Hepatocyte (in vitro differentiated cells): ENCODE measurements around the gene DRAXIN. TPM values are rescaled to one million over a fixed set of nuclear protein-coding genes. Genes with fewer than 3 reads are reported as not detected.

ENCODE experiments used
- DNase-seq: peaks from one replicate; pipeline ENCODE4 v3.0.0-alpha.2; 2016; ENCODE audit warnings: low spot score
- H2AFZ ChIP-seq: fragments of 200-600 bp; sonication (generic); 2 replicates; pipeline ENCODE4 v1.6.0; 2016; ENCODE audit warnings: antibody characterized with exemption, mild to moderate bottlenecking
- H3K27ac ChIP-seq: fragments of 200-600 bp; sonication (generic); 2 replicates; pipeline ENCODE4 v1.5.1; 2016; ENCODE audit warnings: mild to moderate bottlenecking
- H3K27me3 ChIP-seq: fragments of 200-600 bp; sonication (generic); 2 replicates; pipeline ENCODE4 v1.6.1; 2016
- H3K36me3 ChIP-seq: fragments of 200-600 bp; sonication (generic); replicated peaks from 2 replicates; pipeline ENCODE4 v1.5.1; 2016; ENCODE audit warnings: low read depth; ENCODE audit not compliant: insufficient read depth
- H3K4me1 ChIP-seq: fragments of 200-600 bp; sonication (generic); 2 replicates; pipeline ENCODE4 v1.5.1; 2016; ENCODE audit warnings: mild to moderate bottlenecking, moderate library complexity; ENCODE audit not compliant: insufficient read depth
- H3K4me2 ChIP-seq: fragments of 200-600 bp; sonication (generic); 2 replicates; pipeline ENCODE4 v1.6.0; 2016
- H3K4me3 ChIP-seq: fragments of 200-600 bp; sonication (generic); 2 replicates; pipeline ENCODE4 v1.5.1; 2016; ENCODE audit warnings: mild to moderate bottlenecking
- H3K79me2 ChIP-seq: fragments of 200-600 bp; sonication (generic); 2 replicates; pipeline ENCODE4 v1.6.0; 2017; ENCODE audit warnings: mild to moderate bottlenecking
- H3K9me2 ChIP-seq: fragments of 200-600 bp; sonication (generic); replicated peaks from 2 replicates; pipeline ENCODE4 v1.6.0; 2017; ENCODE audit warnings: mild to moderate bottlenecking; ENCODE audit not compliant: insufficient read depth
- H3K9me3 ChIP-seq: fragments of 200-600 bp; sonication (generic); 2 replicates; pipeline ENCODE4 v1.5.1; 2016; ENCODE audit warnings: low read depth, mild to moderate bottlenecking
- H4K20me1 ChIP-seq: fragments of 200-600 bp; sonication (generic); 2 replicates; pipeline ENCODE4 v1.6.0; 2016; ENCODE audit warnings: mild to moderate bottlenecking; ENCODE audit not compliant: insufficient read depth, poor library complexity, severe bottlenecking
- EZH2 ChIP-seq: fragments of 200-600 bp; sonication (generic); IDR thresholded peaks from 2 replicates; pipeline ENCODE4 v1.6.1; 2016; ENCODE audit warnings: antibody characterized with exemption, mild to moderate bottlenecking, borderline replicate concordance
- EZH2phosphoT487 ChIP-seq: fragments of 200-600 bp; sonication (generic); IDR thresholded peaks from one replicate; pipeline ENCODE4 v1.6.1; 2018; ENCODE audit warnings: antibody characterized with exemption, mild to moderate bottlenecking, low read depth, moderate library complexity; ENCODE audit not compliant: unreplicated experiment, severe bottlenecking
- WGBS: methylation state at CpG from one replicate; pipeline ENCODE4 v1.1.6; 2016; ENCODE audit warnings: low lambda C conversion rate; ENCODE audit errors: missing lambda C conversion rate; 5-methylcytosine and 5-hydroxymethylcytosine counted together
- polyA plus RNA-seq: library from polyadenylated mRNA; unstranded; fragments of >200 nt; fragmentation: Nextera tagmentation; extraction: Ambion mirVana; gene quantifications from 2 replicates; pipeline ENCODE4 v1.2.1, GENCODE V29; 2016
- total RNA-seq: library from RNA; depleted of rRNA; stranded (reverse); fragments of >200 nt; gene quantifications from 2 replicates; pipeline ENCODE4 v1.2.3, GENCODE V29; 2014
- TF ChIP-seq, protein P1 (sequence below): fragments of 200-600 bp; sonication (generic); IDR thresholded peaks from 2 replicates; pipeline ENCODE4 v1.5.1; 2016; ENCODE audit warnings: antibody characterized with exemption, mild to moderate bottlenecking; ENCODE audit not compliant: poor library complexity

The DRAXIN gene
- total and polyA plus RNA-seq, 2 experiments from 2014 or later, result 0.60 TPM; not detected in 1

DNA sequence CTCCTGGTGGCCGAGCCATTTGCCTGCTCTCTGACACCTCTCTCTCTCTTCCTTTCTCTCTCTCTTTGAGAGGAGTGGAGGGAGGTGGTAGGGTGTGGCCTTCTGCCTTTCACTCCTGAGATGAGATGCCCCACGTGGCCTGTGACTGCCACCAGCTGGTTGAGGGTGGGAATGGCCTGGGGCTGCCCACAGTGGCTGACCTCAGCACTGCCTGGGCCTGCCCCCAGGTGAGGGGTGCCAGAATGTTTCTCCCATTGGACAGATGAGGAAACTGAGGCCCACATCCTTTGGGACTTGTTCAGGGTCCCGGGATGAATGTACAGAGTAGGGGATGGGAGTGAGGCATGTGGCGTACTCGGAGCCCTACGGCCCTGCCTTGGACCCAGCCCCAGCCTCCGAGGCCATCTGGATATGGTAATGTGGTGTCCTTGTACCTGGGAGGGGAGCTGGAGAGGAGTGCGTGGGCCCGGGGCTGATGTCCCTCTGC lies 57.7 kb downstream of the DRAXIN start:
- 85% methylated on average over 9 of the region's 9 CpGs for WGBS
- H3K9me2 ChIP-seq, result no peaks in the 10 kb centered on the region
- DNase-seq, result peak; percentile 43
- no peak overlapping the region for H3K27ac ChIP-seq
- H3K36me3 ChIP-seq, result no peaks in the 10 kb centered on the region
- TF ChIP-seq EZH2phosphoT487, result no peak
- TF ChIP-seq, protein P1, sequence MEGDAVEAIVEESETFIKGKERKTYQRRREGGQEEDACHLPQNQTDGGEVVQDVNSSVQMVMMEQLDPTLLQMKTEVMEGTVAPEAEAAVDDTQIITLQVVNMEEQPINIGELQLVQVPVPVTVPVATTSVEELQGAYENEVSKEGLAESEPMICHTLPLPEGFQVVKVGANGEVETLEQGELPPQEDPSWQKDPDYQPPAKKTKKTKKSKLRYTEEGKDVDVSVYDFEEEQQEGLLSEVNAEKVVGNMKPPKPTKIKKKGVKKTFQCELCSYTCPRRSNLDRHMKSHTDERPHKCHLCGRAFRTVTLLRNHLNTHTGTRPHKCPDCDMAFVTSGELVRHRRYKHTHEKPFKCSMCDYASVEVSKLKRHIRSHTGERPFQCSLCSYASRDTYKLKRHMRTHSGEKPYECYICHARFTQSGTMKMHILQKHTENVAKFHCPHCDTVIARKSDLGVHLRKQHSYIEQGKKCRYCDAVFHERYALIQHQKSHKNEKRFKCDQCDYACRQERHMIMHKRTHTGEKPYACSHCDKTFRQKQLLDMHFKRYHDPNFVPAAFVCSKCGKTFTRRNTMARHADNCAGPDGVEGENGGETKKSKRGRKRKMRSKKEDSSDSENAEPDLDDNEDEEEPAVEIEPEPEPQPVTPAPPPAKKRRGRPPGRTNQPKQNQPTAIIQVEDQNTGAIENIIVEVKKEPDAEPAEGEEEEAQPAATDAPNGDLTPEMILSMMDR, result peak; percentile 31
- H3K4me1 ChIP-seq, result no peaks in the 10 kb centered on the region
- H3K4me3 ChIP-seq, result no peak overlapping the region
- H3K27me3 ChIP-seq, result no peaks in the 10 kb centered on the region
- H3K9me3 ChIP-seq, result no peaks in the 10 kb centered on the region
- no peak overlapping the region for H3K4me2 ChIP-seq
- no peaks in the 10 kb centered on the region for H3K79me2 ChIP-seq
- no peaks in the 10 kb centered on the region for H4K20me1 ChIP-seq
- no peak overlapping the region for H2AFZ ChIP-seq

DNA sequence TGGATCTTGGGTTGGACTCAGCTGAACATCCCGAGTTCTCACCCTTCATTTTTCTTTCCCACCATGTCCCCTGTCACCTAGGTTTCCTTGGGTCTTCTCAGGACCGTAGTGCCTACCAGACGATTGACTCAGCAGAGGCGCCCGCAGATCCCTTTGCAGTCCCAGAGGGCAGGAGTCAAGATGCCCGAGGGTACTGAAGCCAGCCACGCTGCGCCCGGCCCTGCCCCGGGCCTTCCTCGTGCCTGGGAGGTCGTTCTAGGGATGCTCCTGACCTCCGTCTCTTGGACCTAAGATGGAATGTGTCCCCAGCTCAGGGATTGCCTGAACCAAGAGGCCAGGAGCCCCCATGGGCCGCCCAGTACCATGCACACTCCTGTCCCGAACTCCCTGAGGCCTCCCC lies 58.5 kb downstream of the DRAXIN start:
- no peaks in the 10 kb centered on the region for H3K4me1 ChIP-seq
- no peak overlapping the region for H3K4me2 ChIP-seq
- no peaks in the 10 kb centered on the region for H3K27me3 ChIP-seq
- no peak overlapping the region for H3K27ac ChIP-seq
- DNase-seq, result no peak
- no peaks in the 10 kb centered on the region for H3K36me3 ChIP-seq
- H4K20me1 ChIP-seq, result no peaks in the 10 kb centered on the region
- TF ChIP-seq, protein P1, result no peak
- TF ChIP-seq EZH2 (no peak), EZH2phosphoT487 (no peak)
- H2AFZ ChIP-seq, result no peak overlapping the region
- 94% methylated on average over 15 of the region's 15 CpGs for whole genome bisulfite sequencing
- H3K9me2 ChIP-seq, result no peaks in the 10 kb centered on the region
- H3K4me3 ChIP-seq, result no peak overlapping the region
- no peaks in the 10 kb centered on the region for H3K9me3 ChIP-seq
- no peaks in the 10 kb centered on the region for H3K79me2 ChIP-seq

DNA sequence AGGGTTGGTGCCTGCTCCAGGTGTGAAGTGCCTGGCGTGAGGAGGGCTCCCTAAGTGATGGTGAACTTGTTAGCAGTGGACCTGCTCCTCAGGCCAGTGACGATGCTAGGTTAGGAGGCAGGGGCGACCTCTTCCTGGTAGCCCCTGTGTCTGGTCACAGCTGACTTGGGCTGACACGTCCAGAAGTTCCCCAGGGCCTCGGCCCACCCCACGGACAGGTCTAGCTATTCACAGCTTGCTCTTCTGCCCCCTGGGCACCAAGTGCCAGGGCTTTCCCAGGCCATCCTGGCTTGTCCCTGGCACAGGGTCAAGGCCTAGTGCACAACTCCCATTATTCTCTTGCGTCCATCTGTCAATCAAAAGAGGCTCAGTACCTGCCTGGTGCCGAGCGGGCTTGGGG lies 59.6 kb downstream of the DRAXIN start:
- Histone ChIP-seq H3K36me3 (no peaks in the 10 kb centered on the region), H3K4me1 (no peaks in the 10 kb centered on the region), H3K27me3 (no peaks in the 10 kb centered on the region), H3K79me2 (no peaks in the 10 kb centered on the region), H3K9me3 (no peaks in the 10 kb centered on the region), H3K4me2 (no peak overlapping the region), H4K20me1 (no peaks in the 10 kb centered on the region), H3K9me2 (no peaks in the 10 kb centered on the region), H3K4me3 (no peak overlapping the region), H2AFZ (no peak overlapping the region), H3K27ac (no peak overlapping the region)
- 94% methylated on average over 9 of the region's 9 CpGs for WGBS
- TF ChIP-seq, protein P1, result no peak
- TF ChIP-seq EZH2phosphoT487 (no peak), EZH2 (no peak)
- no peak for DNase-seq
